VCaP (cell line): Measurements from ENCODE around the gene TAS2R38.

Source experiments
- H3K27ac ChIP-seq: fragments of 450-650 bp; 2 replicates; pipeline ENCODE4 v1.5.1; 2017
- TF ChIP-seq, protein P1 (sequence below): fragments of 450-650 bp; conservative IDR thresholded peaks from 2 replicates; pipeline ENCODE4 v1.5.1; 2017; ENCODE audit warnings: mild to moderate bottlenecking, moderate library complexity

The TAS2R38 gene

DNA sequence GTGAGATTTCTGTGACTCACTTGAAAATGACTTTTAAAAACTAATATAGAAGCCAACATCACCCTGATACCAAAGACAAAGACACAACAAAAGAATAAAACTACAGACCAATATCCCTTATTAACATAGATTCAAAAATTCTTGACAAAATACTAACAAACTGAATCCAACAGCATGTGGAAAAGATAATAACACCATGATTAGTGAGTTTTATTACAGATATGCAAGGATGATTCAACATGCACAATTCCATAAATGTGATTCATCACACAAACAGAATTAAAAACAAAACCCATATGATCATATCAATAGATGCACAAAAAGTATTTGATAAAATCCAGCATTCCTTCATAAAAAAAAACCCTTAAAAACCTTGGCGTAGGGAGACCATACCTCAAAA, 28.6 kb upstream of the TAS2R38 start:
- no peak overlapping the region for H3K27ac ChIP-seq
- TF ChIP-seq, protein P1, sequence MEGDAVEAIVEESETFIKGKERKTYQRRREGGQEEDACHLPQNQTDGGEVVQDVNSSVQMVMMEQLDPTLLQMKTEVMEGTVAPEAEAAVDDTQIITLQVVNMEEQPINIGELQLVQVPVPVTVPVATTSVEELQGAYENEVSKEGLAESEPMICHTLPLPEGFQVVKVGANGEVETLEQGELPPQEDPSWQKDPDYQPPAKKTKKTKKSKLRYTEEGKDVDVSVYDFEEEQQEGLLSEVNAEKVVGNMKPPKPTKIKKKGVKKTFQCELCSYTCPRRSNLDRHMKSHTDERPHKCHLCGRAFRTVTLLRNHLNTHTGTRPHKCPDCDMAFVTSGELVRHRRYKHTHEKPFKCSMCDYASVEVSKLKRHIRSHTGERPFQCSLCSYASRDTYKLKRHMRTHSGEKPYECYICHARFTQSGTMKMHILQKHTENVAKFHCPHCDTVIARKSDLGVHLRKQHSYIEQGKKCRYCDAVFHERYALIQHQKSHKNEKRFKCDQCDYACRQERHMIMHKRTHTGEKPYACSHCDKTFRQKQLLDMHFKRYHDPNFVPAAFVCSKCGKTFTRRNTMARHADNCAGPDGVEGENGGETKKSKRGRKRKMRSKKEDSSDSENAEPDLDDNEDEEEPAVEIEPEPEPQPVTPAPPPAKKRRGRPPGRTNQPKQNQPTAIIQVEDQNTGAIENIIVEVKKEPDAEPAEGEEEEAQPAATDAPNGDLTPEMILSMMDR, result no peak

- TF ChIP-seq, protein P1, result no peak
- no peak overlapping the region for H3K27ac ChIP-seq
Observed at GRCh38 chr7:142001163-142001874, 27.7 kb upstream of the TAS2R38 start.

DNA sequence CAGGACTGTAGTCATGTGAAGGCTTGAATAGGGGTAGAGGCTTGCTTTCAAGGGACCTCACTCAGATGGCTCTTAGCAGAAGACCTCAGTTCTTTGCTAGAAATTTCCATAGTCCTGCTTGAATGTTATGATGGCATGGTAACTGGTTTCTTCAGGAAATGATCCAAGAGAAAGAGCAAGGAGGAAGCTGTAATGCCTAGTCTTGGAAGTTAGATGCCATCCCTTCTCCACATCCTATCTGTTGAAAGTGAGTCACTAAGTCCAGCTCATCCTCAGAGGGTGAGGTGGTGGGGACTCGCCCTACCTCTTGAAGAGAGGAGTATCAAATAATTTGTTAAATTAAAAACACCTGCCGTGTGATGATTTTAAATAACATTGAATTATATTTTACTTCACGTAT, 26.7 kb upstream of the TAS2R38 start:
- no peak overlapping the region for H3K27ac ChIP-seq
- TF ChIP-seq, protein P1, result no peak

- TF ChIP-seq, protein P1, result no peak
- no peak overlapping the region for H3K27ac ChIP-seq
Observed at GRCh38 chr7:141999058-141999623, 25.6 kb upstream of the TAS2R38 start.

DNA sequence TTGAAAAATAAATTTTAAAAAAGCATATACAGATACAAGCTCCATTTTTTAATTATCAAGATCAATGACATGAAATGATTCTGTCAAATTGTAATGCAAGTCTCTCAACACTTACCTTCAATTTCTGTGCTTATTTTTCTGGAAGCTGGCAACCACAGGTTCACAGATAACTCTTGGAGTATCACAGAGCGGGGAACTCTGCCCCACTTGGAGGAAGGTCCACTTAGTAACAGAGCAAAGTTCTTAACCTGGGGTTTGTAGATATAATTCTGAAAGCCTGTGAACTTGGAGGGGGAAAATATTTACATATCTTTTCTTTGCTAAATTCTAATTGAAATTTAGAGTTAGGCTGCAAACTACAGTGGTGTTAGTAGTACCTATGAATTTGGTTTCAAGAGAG, 19.8 kb upstream of the TAS2R38 start:
- no peak overlapping the region for H3K27ac ChIP-seq
- TF ChIP-seq, protein P1, result no peak

DNA sequence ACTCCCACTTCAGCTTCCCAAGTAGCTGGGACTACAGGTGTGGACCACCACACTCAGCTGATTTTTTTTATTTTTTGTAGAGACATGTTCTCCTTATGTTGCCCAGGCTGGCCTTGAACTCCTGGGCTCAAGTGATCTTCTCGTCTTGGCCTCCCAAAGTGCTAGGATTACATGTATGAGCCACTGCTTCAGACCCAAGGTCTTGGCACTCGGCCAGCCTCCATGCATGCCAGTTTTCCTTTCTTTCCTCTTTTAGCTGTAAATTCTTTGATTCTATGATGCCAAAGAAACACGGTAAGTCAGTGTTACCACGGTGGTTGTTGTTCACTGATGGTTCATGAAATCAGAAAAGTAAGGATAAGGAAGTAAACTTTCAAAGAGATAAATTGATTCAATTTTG, 19.1 kb upstream of the TAS2R38 start:
- TF ChIP-seq, protein P1, result no peak

GRCh38 chr7:141992156-141992555, 18.6 kb upstream of the TAS2R38 start:
- no peak overlapping the region for H3K27ac ChIP-seq
- TF ChIP-seq, protein P1, result no peak

More for the DNA sequence above, 19.1 kb upstream of the TAS2R38 start:
- H3K27ac ChIP-seq, result no peak overlapping the region
